Activated CD8-positive, alpha-beta memory T cell treated with anti-CD3 and anti-CD28 coated beads for 36 hours (primary cell): Measurements from ENCODE around the gene ACP1. TPM values are rescaled to one million over a fixed set of nuclear protein-coding genes. Genes with fewer than 3 reads are reported as not detected.

Source experiments
- CTCF ChIA-PET: fragments of 350-600 bp; sonication (Branson Sonifier 250); formaldehyde crosslinking; loops from one replicate; lab custom pipeline; 2021; ENCODE audit warnings: antibody characterized with exemption; lab: Charles Lee
- POLR2A ChIA-PET: fragments of 350-600 bp; sonication (Branson Sonifier 250); formaldehyde crosslinking; loops from one replicate; lab custom pipeline; 2021; ENCODE audit warnings: antibody characterized with exemption; lab: Charles Lee
- total RNA-seq, 2 experiments: library from RNA; stranded (reverse); gene quantifications; one replicate each; pipeline ENCODE4 v1.2.3, GENCODE V29; 2021

ACP1 gene
- total RNA-seq = 100 to 1,000 TPM; 152 to 160 TPM

GRCh38 chr2:264493-265468 lies at the start of gene ACP1:
TSS of gene ACP1 (plus strand) at chr2:264947. CDS start at chr2:264965, 18 bp downstream.
- CTCF ChIA-PET = no interaction called here
- POLR2A ChIA-PET = no interaction called here

DNA sequence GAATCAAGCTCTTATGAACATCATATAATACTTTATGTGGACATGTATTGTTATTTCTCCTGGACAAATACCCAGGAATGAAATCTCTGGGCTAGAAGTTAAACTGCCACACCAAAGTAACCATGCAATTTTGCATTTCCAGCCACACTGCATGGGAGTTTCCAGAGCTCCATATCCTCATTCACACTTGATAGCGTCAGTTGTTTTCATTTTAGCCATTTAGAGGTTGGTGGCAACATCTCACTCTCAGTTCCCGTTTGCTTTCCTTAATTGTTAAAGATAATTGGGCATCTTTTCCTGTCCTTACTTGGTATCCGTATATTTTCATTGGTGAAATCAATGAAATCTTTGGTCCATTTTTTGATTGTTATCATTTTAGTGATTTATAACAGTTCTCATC lies 48.7 kb upstream of the ACP1 start:
- ChIA-PET POLR2A (no interaction called here), CTCF (no interaction called here)

DNA sequence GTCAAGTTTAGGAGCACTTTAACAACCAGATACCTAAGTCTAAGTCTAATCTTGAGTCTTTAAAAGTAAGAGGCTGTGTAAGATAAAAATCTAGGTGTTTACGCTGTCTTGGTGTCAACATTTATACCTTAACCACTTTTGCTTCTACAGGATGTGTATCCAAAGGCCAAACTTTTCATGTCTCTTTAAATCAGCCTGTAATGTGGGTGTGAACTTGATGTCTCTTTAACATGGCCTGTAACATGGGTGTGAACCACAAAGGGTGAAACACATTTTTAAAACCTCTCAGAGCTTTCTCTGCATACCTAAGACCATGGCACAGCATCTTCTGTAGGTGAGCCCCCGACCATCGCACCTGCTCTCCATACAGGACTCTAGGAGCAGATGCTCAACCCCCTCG lies 41.3 kb upstream of the ACP1 start:
- ChIA-PET CTCF (no interaction called here), POLR2A (no interaction called here)

DNA sequence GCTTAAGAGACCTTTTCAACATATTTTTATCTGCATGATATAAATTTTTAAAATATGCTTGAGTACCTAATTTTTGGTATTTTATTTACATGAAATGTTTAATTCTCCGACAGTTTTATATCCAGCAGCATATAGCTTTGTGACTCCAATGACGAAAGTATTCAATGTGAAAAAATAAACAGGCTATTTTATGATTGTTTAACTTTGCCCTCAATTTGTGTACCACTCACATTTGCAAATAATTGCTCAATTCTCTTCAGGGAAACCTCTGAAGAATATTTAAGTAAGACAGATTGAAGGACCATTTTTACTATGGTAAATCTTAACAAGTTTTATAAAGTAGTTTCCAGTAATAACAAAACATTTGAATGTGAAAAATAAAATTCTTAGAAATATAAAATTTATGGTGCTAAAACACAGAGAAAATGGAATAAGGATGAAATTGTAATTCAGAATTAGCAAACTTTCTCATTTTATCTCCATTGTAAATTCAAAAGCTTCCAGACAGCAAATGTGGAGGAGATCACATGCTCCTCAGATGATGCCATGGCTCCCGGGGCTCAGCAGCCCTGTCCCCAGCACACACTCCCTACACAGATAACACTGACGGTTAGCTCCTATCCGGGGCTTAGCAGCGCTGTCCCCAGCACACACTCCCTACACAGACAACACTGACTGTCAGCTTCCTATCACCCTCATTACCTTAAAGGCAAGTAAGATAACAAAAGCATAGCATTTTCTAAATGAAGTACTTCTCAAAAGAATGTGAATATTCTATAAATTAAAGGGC lies 40.6 kb upstream of the ACP1 start:
- CTCF ChIA-PET = no interaction called here
- POLR2A ChIA-PET = no interaction called here

GRCh38 chr2:228115-228514 lies 36.6 kb upstream of the ACP1 start:
- POLR2A ChIA-PET = no interaction called here

GRCh38 chr2:228518-229278 lies 36.0 kb upstream of the ACP1 start:
- ChIA-PET POLR2A (no interaction called here), CTCF (no interaction called here)

More at GRCh38 chr2:228115-228514, 36.6 kb upstream of the ACP1 start:
- CTCF ChIA-PET = no interaction called here

GRCh38 chr2:231521-232185 lies 33.1 kb upstream of the ACP1 start:
- ChIA-PET POLR2A (no interaction called here), CTCF (interaction anchor here (1.0 kb wide), 1 partner anchor 407 kb away, joined by 3 read pairs; no protein-coding TSS in a partner anchor)

DNA sequence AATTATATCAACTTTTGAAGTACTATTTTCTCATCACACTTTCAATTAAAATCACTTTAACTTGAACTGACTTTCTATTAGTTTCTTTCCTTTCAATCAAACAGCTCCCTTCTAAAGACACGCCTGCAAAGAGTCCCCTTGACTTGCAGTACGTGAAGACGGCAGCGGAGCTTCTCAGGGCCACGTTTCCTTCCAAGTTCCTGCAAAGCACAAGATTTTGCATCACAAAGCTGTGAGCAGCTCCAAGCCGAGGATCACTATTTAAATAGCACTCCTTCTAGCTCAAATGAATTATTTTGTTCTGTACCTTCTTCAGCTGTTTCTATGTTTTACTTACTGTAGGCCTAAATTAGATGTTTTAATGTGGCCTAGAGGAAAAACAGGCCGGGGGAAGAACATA lies 31.7 kb upstream of the ACP1 start:
- CTCF ChIA-PET = no interaction called here
- POLR2A ChIA-PET = no interaction called here

- CTCF ChIA-PET = no interaction called here
- POLR2A ChIA-PET = no interaction called here
Observed at GRCh38 chr2:234421-234820, 30.3 kb upstream of the ACP1 start.

- ChIA-PET CTCF (no interaction called here), POLR2A (no interaction called here)
Observed at GRCh38 chr2:236993-237539, 27.7 kb upstream of the ACP1 start.

GRCh38 chr2:237878-238277 lies 26.9 kb upstream of the ACP1 start:
- CTCF ChIA-PET = interaction anchor here (0.9 kb wide), 1 partner anchor 9 kb away, joined by 4 read pairs; no protein-coding TSS in a partner anchor

DNA sequence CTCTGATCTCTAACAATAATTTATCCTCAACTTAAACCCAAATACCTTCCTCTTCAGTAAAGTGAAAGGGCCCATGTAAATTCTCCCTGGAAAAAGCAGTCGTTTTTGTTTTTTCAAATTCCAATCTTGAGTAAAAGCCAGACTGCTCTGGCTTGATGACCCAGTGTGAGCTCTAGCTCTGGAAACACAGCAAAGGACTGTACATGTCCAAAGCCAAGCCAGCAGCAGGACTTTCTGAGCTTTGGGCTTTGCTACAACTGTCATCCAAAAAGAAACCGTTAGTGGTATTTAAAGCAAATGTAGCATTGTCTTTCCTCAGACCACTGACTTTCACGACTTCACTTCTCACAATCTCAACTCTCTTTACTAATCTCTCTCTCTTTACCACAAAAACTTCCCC lies 26.3 kb upstream of the ACP1 start:
- POLR2A ChIA-PET = interaction anchor here (0.7 kb wide), 1 partner anchor 9 kb away, joined by 5 read pairs; no protein-coding TSS in a partner anchor
- CTCF ChIA-PET = interaction anchor here (0.9 kb wide), 1 partner anchor 8 kb away, joined by 4 read pairs; no protein-coding TSS in a partner anchor

More at GRCh38 chr2:237878-238277, 26.9 kb upstream of the ACP1 start:
- POLR2A ChIA-PET = interaction anchor here (0.7 kb wide), 1 partner anchor 9 kb away, joined by 5 read pairs; no protein-coding TSS in a partner anchor

DNA sequence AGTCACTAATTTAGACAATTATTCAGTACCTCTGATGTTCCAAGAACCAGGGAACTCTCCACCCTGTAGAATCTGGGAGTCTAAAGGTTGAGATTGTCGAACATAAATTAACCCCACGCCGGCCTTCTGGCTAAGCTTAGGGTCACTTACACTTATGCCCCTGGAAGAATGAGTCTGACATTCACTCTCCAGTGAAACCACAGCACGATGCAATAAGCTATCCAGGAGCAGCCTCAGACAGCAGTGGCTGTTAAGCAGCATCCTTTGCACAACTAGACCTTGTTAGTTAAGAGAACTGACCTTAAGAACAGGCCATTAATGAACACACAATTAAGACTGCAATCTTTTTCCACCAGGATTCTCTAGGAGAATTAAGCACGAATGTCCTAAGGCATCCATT lies 25.9 kb upstream of the ACP1 start:
- POLR2A ChIA-PET = interaction anchor here (0.7 kb wide), 1 partner anchor 8 kb away, joined by 5 read pairs; no protein-coding TSS in a partner anchor

GRCh38 chr2:244547-244946 lies 20.2 kb upstream of the ACP1 start:
- ChIA-PET POLR2A (no interaction called here), CTCF (no interaction called here)

More for the DNA sequence above, 25.9 kb upstream of the ACP1 start:
- CTCF ChIA-PET = interaction anchor here (0.9 kb wide), 1 partner anchor 8 kb away, joined by 4 read pairs; no protein-coding TSS in a partner anchor

DNA sequence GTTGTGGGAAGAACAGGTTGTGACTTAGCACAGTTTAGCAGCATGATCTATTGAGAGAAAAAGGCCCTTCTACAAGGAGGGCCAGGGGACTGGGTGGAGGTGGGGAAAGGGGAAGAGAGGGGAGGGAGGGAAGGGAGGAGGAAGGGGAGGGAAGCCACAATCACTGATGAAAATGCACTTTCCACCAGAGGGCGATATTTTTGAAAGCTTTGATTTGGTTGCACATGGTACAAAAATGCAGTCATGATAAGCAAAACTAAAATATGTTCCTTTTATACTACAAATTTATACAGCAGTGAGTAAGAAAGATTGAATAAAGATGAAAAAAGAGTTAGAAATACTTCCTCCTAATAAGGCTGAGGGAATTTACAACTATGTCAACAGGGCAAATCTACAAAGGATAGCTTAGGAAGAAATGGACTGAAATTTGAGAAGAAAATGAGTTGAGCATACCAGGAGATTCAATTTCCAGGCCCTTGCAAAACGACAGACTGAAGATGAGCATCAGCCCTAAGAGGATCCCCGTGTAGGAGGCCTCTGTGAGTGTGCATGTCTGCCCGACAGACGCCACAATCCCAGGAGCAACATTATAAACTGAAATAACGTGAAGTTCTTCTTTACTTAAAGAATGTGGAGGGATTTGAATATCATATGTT lies 18.1 kb upstream of the ACP1 start:
- ChIA-PET CTCF (interaction anchor here (0.5 to 1.2 kb wide), 3 partner anchors 8 to 513 kb away, joined by 3 to 4 read pairs (median 3); no protein-coding TSS in a partner anchor), POLR2A (no interaction called here)

GRCh38 chr2:248724-249123 lies 16.0 kb upstream of the ACP1 start:
- ChIA-PET POLR2A (no interaction called here), CTCF (no interaction called here)

DNA sequence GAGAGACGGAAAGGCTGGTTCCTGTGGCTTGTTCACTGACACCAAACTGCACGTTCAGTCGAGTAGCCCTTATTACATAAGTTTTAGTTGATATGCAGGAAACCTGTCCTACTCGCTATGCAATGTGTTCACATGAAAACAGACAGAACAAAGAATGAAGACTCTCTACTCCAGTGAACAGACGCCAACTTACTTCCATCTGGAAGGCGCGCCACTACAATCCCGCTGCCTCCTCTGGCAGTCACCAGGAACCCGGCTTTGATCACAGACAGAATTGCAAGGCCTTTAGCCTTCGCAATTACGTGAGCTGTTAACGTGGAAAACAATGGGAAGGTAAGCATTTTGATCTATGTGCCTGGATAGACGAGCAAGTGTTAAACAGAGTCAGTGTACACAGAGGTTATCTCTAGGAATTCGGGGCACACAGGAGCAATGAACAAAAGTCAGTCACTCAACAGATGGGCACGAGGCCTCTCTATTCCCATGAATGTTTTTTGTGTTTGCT lies 15.2 kb upstream of the ACP1 start:
- ChIA-PET CTCF (no interaction called here), POLR2A (no interaction called here)
